K562 (cell line): ENCODE results near the gene EQTN.

Source experiments
- AFF1 ChIP-seq, 2 experiments: fragments of 450-650 bp; IDR thresholded peaks; 2 replicates each; pipeline ENCODE4 v1.6.1; 2018; ENCODE audit warnings: mild to moderate bottlenecking in 2 of 2, low read depth in 1 of 2; ENCODE audit not compliant: partially characterized antibody in 2 of 2
- BRD4 ChIP-seq: fragments of 200-600 bp; sonication (generic); IDR thresholded peaks from 2 replicates; pipeline ENCODE4 v1.6.1; 2017; ENCODE audit warnings: inconsistent platforms
- GATA2 ChIP-seq: sonication (generic); formaldehyde crosslinking; IDR thresholded peaks from 2 replicates; pipeline ENCODE4 v1.4.0; 2020; ENCODE audit warnings: mild to moderate bottlenecking, missing genetic modification reagents
- GTF2E2 ChIP-seq: fragments of 200-800 bp; sonication (Bioruptor generic); IDR thresholded peaks from 2 replicates; pipeline ENCODE4 v1.6.1; 2016; ENCODE audit warnings: missing genetic modification characterization, missing compliant biosample characterization
- MEF2D ChIP-seq: conservative IDR thresholded peaks from 2 replicates; pipeline ENCODE4 v1.6.1; 2016; ENCODE audit warnings: low read depth, missing genetic modification characterization, missing compliant biosample characterization
- POLR2G ChIP-seq: fragments of 200-400 bp; formaldehyde crosslinking; IDR thresholded peaks from 2 replicates; pipeline ENCODE4 v1.6.1; 2017; ENCODE audit warnings: low read depth, mild to moderate bottlenecking, antibody characterized with exemption, low read length, moderate library complexity
- PREB ChIP-seq: sonication (generic); formaldehyde crosslinking; IDR thresholded peaks from 2 replicates; pipeline ENCODE4 v1.8.1; 2023; ENCODE audit warnings: mild to moderate bottlenecking, missing genetic modification reagents
- ZFX ChIP-seq: sonication (generic); formaldehyde crosslinking; IDR thresholded peaks from 2 replicates; pipeline ENCODE4 v1.8.0; 2022; ENCODE audit warnings: mild to moderate bottlenecking, missing genetic modification reagents, moderate library complexity
- ZNF436 ChIP-seq: fragments of 250-450, 450-650 bp; sonication (Bioruptor Pico); formaldehyde crosslinking; IDR thresholded peaks from 2 replicates; pipeline ENCODE4 v1.7.0; 2020; ENCODE audit warnings: mild to moderate bottlenecking
- ZNF830 ChIP-seq: fragments of 250-450 bp; sonication (Bioruptor Pico); IDR thresholded peaks from 2 replicates; pipeline ENCODE4 v1.5.0; 2021; ENCODE audit warnings: mild to moderate bottlenecking
- TF ChIP-seq, protein P1 (sequence below), 3 experiments: IDR thresholded peaks in 2 of 3; conservative IDR thresholded peaks in 1 of 3; 2 replicates each; pipeline ENCODE4 v1.5.1; 2011 to 2012; ENCODE audit warnings: low read length in 3 of 3, mild to moderate bottlenecking in 3 of 3, control low read depth in 2 of 3, improper control_type of control experiment in 1 of 3, inconsistent platforms in 1 of 3, low read depth in 1 of 3, mixed read lengths in 1 of 3, moderate library complexity in 1 of 3; ENCODE audit not compliant: insufficient read depth in 2 of 3
- TF ChIP-seq, protein P2 (sequence below): fragments of 450-650 bp; conservative IDR thresholded peaks from 2 replicates; pipeline ENCODE4 v1.6.1; 2016; ENCODE audit warnings: missing genetic modification characterization, low read depth, mild to moderate bottlenecking, control low read depth, missing compliant biosample characterization

GRCh38 chr9:27304521-27304920 lies 7.6 kb upstream of the EQTN start:
- TF ChIP-seq PREB (CRISPR knock-in tag) (no peak), AFF1 (IDR thresholded peaks at IDR 0.05; ENCODE audit: low read depth in 1 of 2, partially characterized antibody in 2 of 2) (no peak), GATA2 (CRISPR knock-in tag) (no peak), ZNF436 (no peak), GTF2E2 (tag) (no peak), POLR2G (no peak), ZNF830 (CRISPR knock-in tag) (no peak), ZFX (CRISPR knock-in tag) (no peak), MEF2D (tag) (no peak), BRD4 (no peak)
- TF ChIP-seq, protein P1, sequence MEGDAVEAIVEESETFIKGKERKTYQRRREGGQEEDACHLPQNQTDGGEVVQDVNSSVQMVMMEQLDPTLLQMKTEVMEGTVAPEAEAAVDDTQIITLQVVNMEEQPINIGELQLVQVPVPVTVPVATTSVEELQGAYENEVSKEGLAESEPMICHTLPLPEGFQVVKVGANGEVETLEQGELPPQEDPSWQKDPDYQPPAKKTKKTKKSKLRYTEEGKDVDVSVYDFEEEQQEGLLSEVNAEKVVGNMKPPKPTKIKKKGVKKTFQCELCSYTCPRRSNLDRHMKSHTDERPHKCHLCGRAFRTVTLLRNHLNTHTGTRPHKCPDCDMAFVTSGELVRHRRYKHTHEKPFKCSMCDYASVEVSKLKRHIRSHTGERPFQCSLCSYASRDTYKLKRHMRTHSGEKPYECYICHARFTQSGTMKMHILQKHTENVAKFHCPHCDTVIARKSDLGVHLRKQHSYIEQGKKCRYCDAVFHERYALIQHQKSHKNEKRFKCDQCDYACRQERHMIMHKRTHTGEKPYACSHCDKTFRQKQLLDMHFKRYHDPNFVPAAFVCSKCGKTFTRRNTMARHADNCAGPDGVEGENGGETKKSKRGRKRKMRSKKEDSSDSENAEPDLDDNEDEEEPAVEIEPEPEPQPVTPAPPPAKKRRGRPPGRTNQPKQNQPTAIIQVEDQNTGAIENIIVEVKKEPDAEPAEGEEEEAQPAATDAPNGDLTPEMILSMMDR (IDR thresholded peaks at IDR 0.05 in 2 of 3, conservative IDR thresholded peaks at IDR 0.05 in 1 of 3; ENCODE audit: insufficient read depth in 2 of 3, low read depth in 1 of 3, low read length in 3 of 3) = no peak
- TF ChIP-seq, protein P2, sequence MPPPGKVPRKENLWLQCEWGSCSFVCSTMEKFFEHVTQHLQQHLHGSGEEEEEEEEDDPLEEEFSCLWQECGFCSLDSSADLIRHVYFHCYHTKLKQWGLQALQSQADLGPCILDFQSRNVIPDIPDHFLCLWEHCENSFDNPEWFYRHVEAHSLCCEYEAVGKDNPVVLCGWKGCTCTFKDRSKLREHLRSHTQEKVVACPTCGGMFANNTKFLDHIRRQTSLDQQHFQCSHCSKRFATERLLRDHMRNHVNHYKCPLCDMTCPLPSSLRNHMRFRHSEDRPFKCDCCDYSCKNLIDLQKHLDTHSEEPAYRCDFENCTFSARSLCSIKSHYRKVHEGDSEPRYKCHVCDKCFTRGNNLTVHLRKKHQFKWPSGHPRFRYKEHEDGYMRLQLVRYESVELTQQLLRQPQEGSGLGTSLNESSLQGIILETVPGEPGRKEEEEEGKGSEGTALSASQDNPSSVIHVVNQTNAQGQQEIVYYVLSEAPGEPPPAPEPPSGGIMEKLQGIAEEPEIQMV (tag) = no peak
